Heart left ventricle (tissue), 13 donors: ENCODE results near the gene BNC2.

ENCODE experiments used
- CTCF ChIP-seq, 12 donors: fragments of 200-600 bp; sonication (generic) in 4 of 12; IDR thresholded peaks; one replicate each; pipeline versions ENCODE4 v1.5.0 to v1.8.0; 2018 to 2022; ENCODE audit warnings: antibody characterized with exemption in 12 of 12, mild to moderate bottlenecking in 5 of 12
- POLR2A ChIP-seq, 2 donors: fragments of 450-650 bp; IDR thresholded peaks; one replicate each; pipeline ENCODE4 v1.6.1; 2017; ENCODE audit warnings: antibody characterized with exemption in 2 of 2, mild to moderate bottlenecking in 2 of 2, moderate library complexity in 2 of 2
- donor health status: ischemic (EF 13 %, LVEDD 7.1; RV severe dilation, severe dysfunction).
- donor health status: DM: no; HTN: yes; CAD: no.
- donor health status: DM: no; HTN: no; CAD: no.
- donor health status: ischemic (EF 25% LVEDD 6.9; RV normal size, moderate dysfunction).
- donor health status: ischemic (EF 25% LVEDD 5.7; RV mildly dilated, moderate dysfunction).
- donor health status: ischemic (EF 35%, LVEDD 5.7; RV mildly dilated, moderate dysfunction).
- donor health status: nonischemic (EF 11% LVEDD 7.7; RV severe dilation, severe dysfunction).
- donor health status: DM: yes; HTN: yes; CAD: no.
- donor health status: PGD.
- donor health status: ischemic (EF 29% LVEDD 5.4; RV normal size, mild dysfunction).
- donor health status: nonischemic (EF 23%, LVEDD 6.1; RV moderate dilation, normal function).

DNA sequence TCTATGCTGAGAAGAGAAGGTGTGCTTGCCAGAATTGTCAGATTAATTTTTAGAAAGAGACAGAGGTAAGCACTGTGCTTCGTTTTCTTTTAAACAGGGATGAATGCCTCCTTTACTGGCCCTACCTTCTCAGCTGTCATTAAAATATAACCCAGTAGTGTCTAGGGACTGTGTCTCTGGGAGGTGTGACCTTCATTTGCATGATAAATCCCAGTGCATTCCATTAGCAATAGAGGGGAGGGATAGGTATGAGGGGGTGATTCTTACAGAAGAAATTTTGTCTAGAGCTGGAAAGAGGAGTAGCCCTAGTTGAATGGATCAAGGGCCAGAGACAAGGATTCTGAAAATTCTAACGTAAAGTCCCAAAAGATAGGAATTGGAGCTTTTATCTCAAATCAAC, 351.5 kb downstream of the BNC2 start:
- TF ChIP-seq CTCF (IDR thresholded peaks at IDR 0.05), result no peak
- TF ChIP-seq POLR2A (IDR thresholded peaks at IDR 0.05), result no peak
